Smooth muscle cell (in vitro differentiated cells): Measurements from ENCODE around the gene TXN2. TPM values are rescaled to one million over a fixed set of nuclear protein-coding genes. Genes with fewer than 3 reads are reported as not detected.

Experiments
- DNase-seq: peaks from one replicate; lab custom pipeline; 2025; ENCODE audit not compliant: unreplicated experiment; lab: John Stamatoyannopoulos, UW
- H2AFZ ChIP-seq: fragments of 200-600 bp; sonication (generic); 2 replicates; pipeline ENCODE4 v1.6.0; 2016; ENCODE audit warnings: antibody characterized with exemption, low read depth, mild to moderate bottlenecking
- H3F3A ChIP-seq: fragments of 200-600 bp; sonication (generic); 2 replicates; pipeline ENCODE4 v1.6.0; 2017; ENCODE audit warnings: antibody characterized with exemption, low read depth
- H3K27ac ChIP-seq: fragments of 200-600 bp; sonication (generic); 2 replicates; pipeline ENCODE4 v1.5.1; 2016; ENCODE audit warnings: low read depth, mild to moderate bottlenecking
- H3K27me3 ChIP-seq: fragments of 200-600 bp; sonication (generic); 2 replicates; pipeline ENCODE4 v1.6.1; 2016; ENCODE audit warnings: low read depth, mild to moderate bottlenecking
- H3K36me3 ChIP-seq: fragments of 200-600 bp; sonication (generic); 2 replicates; pipeline ENCODE4 v1.5.1; 2016; ENCODE audit warnings: low read depth
- H3K4me1 ChIP-seq: fragments of 200-600 bp; sonication (generic); 2 replicates; pipeline ENCODE4 v1.5.1; 2016; ENCODE audit warnings: low read depth
- H3K4me2 ChIP-seq: fragments of 200-600 bp; sonication (generic); 2 replicates; pipeline ENCODE4 v1.6.0; 2016; ENCODE audit warnings: mild to moderate bottlenecking
- H3K4me3 ChIP-seq: fragments of 200-600 bp; sonication (generic); 2 replicates; pipeline ENCODE4 v1.5.1; 2016; ENCODE audit warnings: mild to moderate bottlenecking
- H3K79me2 ChIP-seq: fragments of 200-600 bp; sonication (generic); 2 replicates; pipeline ENCODE4 v1.6.0; 2016; ENCODE audit warnings: low read depth, mild to moderate bottlenecking
- H3K9ac ChIP-seq: fragments of 200-600 bp; sonication (generic); 2 replicates; pipeline ENCODE4 v1.6.0; 2016; ENCODE audit warnings: low read depth
- H3K9me3 ChIP-seq: fragments of 200-600 bp; sonication (generic); replicated peaks from 2 replicates; pipeline ENCODE4 v1.5.1; 2016; ENCODE audit warnings: low read depth
- H4K20me1 ChIP-seq: fragments of 200-600 bp; sonication (generic); 2 replicates; pipeline ENCODE4 v1.6.0; 2016; ENCODE audit warnings: low read depth
- CTCF ChIP-seq: fragments of 200-600 bp; sonication (generic); IDR thresholded peaks from 2 replicates; pipeline ENCODE4 v1.5.1; 2017; ENCODE audit warnings: borderline replicate concordance, mild to moderate bottlenecking, antibody characterized with exemption; ENCODE audit not compliant: insufficient read depth, poor library complexity, severe bottlenecking
- WGBS: methylation state at CpG from one replicate; pipeline ENCODE4 v1.1.7; 2016; ENCODE audit warnings: low lambda C conversion rate; 5-methylcytosine and 5-hydroxymethylcytosine counted together
- polyA plus RNA-seq: library from polyadenylated mRNA; unstranded; fragments of >200 nt; fragmentation: Nextera tagmentation; extraction: Ambion mirVana; gene quantifications from 2 replicates; pipeline ENCODE4 v1.2.1, GENCODE V29; 2016
- total RNA-seq: library from RNA; depleted of rRNA; stranded (reverse); fragments of >200 nt; gene quantifications from 2 replicates; pipeline ENCODE4 v1.2.3, GENCODE V29; 2014

TXN2 gene
- total and polyA plus RNA-seq, 2 experiments from 2014 or later = 17.0 to 97.0 TPM

DNA sequence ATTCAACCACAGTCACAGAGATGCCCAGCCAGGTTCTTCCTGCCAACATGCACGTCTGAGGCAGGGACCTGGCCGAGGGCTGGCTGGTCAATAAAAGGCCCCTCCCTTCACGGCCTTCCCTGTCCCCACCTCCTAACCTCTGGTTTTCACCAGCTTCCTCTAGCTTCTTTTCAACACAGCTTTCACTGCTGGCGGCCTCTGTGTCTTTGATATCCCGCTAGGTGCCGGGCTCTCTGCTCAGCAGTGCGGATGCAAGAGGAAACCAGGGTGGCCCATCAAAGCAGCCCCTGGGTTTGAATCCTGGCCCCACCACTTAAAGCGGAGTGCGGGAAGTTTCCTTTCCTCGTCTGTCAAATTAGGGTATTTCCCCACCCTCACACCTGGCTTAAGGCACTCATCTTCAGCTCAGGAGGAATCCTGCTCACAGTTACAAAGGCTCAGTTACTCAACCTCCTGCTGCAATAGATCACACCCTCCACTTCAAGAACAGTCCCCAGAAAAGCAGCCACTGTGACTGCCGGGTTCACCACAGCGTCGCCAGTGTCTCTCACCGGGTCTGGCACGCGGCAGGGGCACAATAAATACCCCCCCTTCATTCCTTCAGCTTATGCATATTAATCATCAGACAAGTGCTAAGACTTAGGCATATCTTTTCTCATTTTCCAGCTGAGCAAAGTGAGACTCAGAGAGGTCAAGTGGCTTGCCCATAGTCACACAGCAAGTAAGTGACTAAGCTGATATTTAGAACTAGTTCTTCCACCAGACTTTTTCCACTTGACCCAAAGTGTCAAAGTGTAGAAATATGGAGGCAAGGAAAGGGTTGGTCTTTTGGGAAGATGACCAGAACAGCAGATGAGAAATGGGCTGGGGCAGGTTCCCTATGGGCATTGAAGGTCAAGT lies 45.7 kb downstream of the TXN2 start:
- Histone ChIP-seq H3K4me3 (no peak overlapping the region), H3K27ac (peak overlapping the region; percentile 12), H3K9ac (no peak overlapping the region), H3K36me3 (no peaks in the 10 kb centered on the region), H3K9me3 (no peaks in the 10 kb centered on the region), H3K4me1 (peaks cover 24% of the 10 kb centered on the region), H3K27me3 (no peaks in the 10 kb centered on the region), H3K79me2 (no peaks in the 10 kb centered on the region), H4K20me1 (no peaks in the 10 kb centered on the region), H2AFZ (no peak overlapping the region), H3F3A (peaks cover 36% of the 10 kb centered on the region), H3K4me2 (no peak overlapping the region)
- WGBS = 59% methylated on average over 16 of the region's 16 CpGs
- no peak for DNase-seq
- TF ChIP-seq CTCF = no peak

DNA sequence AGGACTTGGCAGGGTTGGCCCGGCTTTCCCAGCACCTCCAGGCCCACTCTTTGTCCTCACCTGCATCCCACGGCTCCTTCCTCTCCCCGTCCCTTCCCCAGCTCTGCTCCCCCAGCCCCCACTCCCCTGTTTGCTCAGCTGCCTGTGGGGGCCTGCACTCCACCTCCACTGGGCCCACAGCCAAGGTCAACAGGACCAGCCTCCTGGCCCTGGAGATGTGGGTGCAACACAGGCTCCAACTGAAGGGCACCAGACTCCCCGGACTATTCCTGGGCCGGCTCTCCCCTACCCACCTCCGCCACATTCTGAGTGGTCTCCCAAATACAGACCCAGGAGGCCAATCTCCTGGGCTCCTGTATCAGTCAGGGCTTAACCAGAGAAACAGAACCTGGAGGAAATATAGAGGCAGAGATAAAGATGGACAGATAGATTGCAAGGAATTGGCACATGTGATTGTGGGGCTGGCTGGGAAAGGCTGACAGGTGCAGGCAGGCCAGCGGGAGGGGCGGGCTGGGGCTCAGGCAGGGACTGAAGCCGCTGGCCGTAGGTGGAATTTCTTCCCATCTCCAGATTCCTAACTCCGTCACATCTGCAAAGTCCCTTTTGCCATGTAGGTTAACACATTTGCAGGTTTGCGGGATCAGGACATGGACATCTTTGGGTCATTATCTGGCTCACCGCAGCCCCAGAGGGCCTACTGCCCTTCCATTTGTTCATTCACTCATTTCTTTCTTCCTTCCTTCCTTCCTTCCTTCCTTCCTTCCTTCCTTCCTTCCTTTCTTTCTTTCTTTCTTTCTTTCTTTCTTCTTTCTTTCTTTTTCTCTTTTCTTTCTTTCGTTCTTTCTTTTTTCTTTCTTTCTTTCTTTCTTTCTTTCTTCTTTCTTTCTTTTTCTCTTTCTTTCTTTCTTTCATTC lies 47.9 kb downstream of the TXN2 start:
- peaks cover 24% of the 10 kb centered on the region for H3K4me1 ChIP-seq
- H3K4me3 ChIP-seq = no peak overlapping the region
- H3K27me3 ChIP-seq = no peaks in the 10 kb centered on the region
- H4K20me1 ChIP-seq = no peaks in the 10 kb centered on the region
- no peak overlapping the region for H3K9ac ChIP-seq
- peak overlapping the region; percentile 56 for H3K4me2 ChIP-seq
- peaks cover 26% of the 10 kb centered on the region for H3F3A ChIP-seq
- H3K79me2 ChIP-seq = no peaks in the 10 kb centered on the region
- no peaks in the 10 kb centered on the region for H3K9me3 ChIP-seq
- no peaks in the 10 kb centered on the region for H3K36me3 ChIP-seq
- no peak for DNase-seq
- WGBS = 79% methylated on average over 13 of the region's 14 CpGs
- no peak for TF ChIP-seq CTCF
- H2AFZ ChIP-seq = no peak overlapping the region
- H3K27ac ChIP-seq = peak overlapping the region; percentile 69

- Histone ChIP-seq H3F3A (peaks cover 20% of the 10 kb centered on the region), H3K36me3 (no peaks in the 10 kb centered on the region), H3K27ac (peak overlapping the region; percentile 69), H3K79me2 (no peaks in the 10 kb centered on the region), H3K4me1 (peaks cover 24% of the 10 kb centered on the region), H3K9me3 (no peaks in the 10 kb centered on the region), H2AFZ (no peak overlapping the region), H3K4me3 (no peak overlapping the region), H4K20me1 (no peaks in the 10 kb centered on the region), H3K4me2 (peak overlapping the region; percentile 56), H3K27me3 (no peaks in the 10 kb centered on the region), H3K9ac (no peak overlapping the region)
- no peak for DNase-seq
- no peak for TF ChIP-seq CTCF
- 38% methylated on average over 15 of the region's 15 CpGs for WGBS
Measured at GRCh38 chr22:36432592-36433317, 48.7 kb downstream of the TXN2 start.
